Hypothalamus (tissue), 51 donors: ENCODE results near the gene GALNT9.

Experiments
- DNase-seq, 51 donors: peaks; one replicate each; lab custom pipeline; 2025; lab: John Stamatoyannopoulos, UW

Gene GALNT9

GRCh38 chr12:132154941-132155770 lies 174.2 kb downstream of the GALNT9 start:
- DNase-seq: no peak

GRCh38 chr12:132154341-132154761 lies 175.0 kb downstream of the GALNT9 start:
- DNase-seq: no peak

- peak in 38 of 51 donors; percentile 5 to 68 (median 24) for DNase-seq
Observed at GRCh38 chr12:132153501-132154340, 175.7 kb downstream of the GALNT9 start.

GRCh38 chr12:132152953-132153352 lies 176.4 kb downstream of the GALNT9 start:
- no peak for DNase-seq

GRCh38 chr12:132152411-132152821 lies 177.0 kb downstream of the GALNT9 start:
- no peak for DNase-seq

- no peak for DNase-seq
Observed at GRCh38 chr12:132151766-132152410, 177.5 kb downstream of the GALNT9 start.

- DNase-seq: no peak
Observed at GRCh38 chr12:132151145-132151765, 178.1 kb downstream of the GALNT9 start.

- DNase-seq: no peak
Observed at GRCh38 chr12:132150780-132151144, 178.6 kb downstream of the GALNT9 start.

GRCh38 chr12:132149526-132149925 lies 179.9 kb downstream of the GALNT9 start:
- peak in 8 of 51 donors; percentile 10 to 48 (median 18) for DNase-seq

GRCh38 chr12:132148368-132149045 lies 180.9 kb downstream of the GALNT9 start:
- DNase-seq: no peak

GRCh38 chr12:132147423-132148367 lies 181.7 kb downstream of the GALNT9 start:
- no peak for DNase-seq

- DNase-seq: no peak
Observed at GRCh38 chr12:132146772-132147422, 182.5 kb downstream of the GALNT9 start.
